ENCODE measurements around the gene GBF1. TPM values are rescaled to one million over a fixed set of nuclear protein-coding genes. Genes with fewer than 3 reads are reported as not detected.

Gene GBF1
- polyA plus RNA-seq, 3 donors, result 4.2 to 17.4 (median 11.9) TPM

GRCh38 chr10:102310361-102311024, 65.2 kb downstream of the GBF1 start:
- Histone ChIP-seq H4K20me1 (ENCODE audit: insufficient read depth, low read length) (peaks cover 95% of the 10 kb centered on the region), H3K9ac (ENCODE audit: insufficient read depth, low read length, poor library complexity, severe bottlenecking) (no peak overlapping the region), H3K79me2 (ENCODE audit: insufficient read depth, low read length) (peaks cover 60% of the 10 kb centered on the region), H3K4me3 (replicated peaks in 1 of 3; ENCODE audit: low read depth in 2 of 3, low read length in 3 of 3) (no peak overlapping the region), H3K9me3 (replicated peaks in 1 of 2; ENCODE audit: control insufficient read depth in 1 of 2, insufficient read depth in 1 of 2, low read length in 2 of 2) (no peaks in the 10 kb centered on the region), H3K4me1 (ENCODE audit: control insufficient read depth in 1 of 2, insufficient read depth in 2 of 2, low read length in 2 of 2) (no peaks in the 10 kb centered on the region), H3K27me3 (ENCODE audit: control insufficient read depth in 2 of 2, insufficient read depth in 2 of 2, low read length in 2 of 2) (no peaks in the 10 kb centered on the region), H3K27ac (ENCODE audit: low read depth in 1 of 2, low read length in 2 of 2) (no peak overlapping the region), H3K36me3 (replicated peaks in 1 of 2; ENCODE audit: control insufficient read depth in 1 of 2, insufficient read depth in 2 of 2, low read length in 2 of 2) (peaks cover 9 to 14% of the 10 kb centered on the region in 2 donors), H2AFZ (ENCODE audit: insufficient read depth, low read depth, low read length, poor library complexity, severe bottlenecking) (no peak overlapping the region), H3K4me2 (replicated peaks; ENCODE audit: extremely low read depth, low read length, poor library complexity, severe bottlenecking) (no peak overlapping the region)
- Mint-ChIP-seq H3K27ac (no peak overlapping the region), H3K36me3 (peaks cover 12 to 23% of the 10 kb centered on the region in 2 donors), H3K27me3 (ENCODE audit: low read depth in 3 of 3) (no peaks in the 10 kb centered on the region), H3K4me1 (peaks cover 4% of the 10 kb centered on the region), H3K4me3 (no peak overlapping the region), H3K9me3 (peaks cover 0 to 2% (median 0%) of the 10 kb centered on the region in 7 donors)
- DNase-seq, result no peak
- WGBS (ENCODE audit: insufficient coverage), result 100% methylated on average over 2 of the region's 4 CpGs
- TF ChIP-seq, protein P1, sequence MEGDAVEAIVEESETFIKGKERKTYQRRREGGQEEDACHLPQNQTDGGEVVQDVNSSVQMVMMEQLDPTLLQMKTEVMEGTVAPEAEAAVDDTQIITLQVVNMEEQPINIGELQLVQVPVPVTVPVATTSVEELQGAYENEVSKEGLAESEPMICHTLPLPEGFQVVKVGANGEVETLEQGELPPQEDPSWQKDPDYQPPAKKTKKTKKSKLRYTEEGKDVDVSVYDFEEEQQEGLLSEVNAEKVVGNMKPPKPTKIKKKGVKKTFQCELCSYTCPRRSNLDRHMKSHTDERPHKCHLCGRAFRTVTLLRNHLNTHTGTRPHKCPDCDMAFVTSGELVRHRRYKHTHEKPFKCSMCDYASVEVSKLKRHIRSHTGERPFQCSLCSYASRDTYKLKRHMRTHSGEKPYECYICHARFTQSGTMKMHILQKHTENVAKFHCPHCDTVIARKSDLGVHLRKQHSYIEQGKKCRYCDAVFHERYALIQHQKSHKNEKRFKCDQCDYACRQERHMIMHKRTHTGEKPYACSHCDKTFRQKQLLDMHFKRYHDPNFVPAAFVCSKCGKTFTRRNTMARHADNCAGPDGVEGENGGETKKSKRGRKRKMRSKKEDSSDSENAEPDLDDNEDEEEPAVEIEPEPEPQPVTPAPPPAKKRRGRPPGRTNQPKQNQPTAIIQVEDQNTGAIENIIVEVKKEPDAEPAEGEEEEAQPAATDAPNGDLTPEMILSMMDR (IDR thresholded peaks at IDR 0.05), result no peak
- intact Hi-C loops (cut with micrococcal nuclease), result no loop called here

DNA sequence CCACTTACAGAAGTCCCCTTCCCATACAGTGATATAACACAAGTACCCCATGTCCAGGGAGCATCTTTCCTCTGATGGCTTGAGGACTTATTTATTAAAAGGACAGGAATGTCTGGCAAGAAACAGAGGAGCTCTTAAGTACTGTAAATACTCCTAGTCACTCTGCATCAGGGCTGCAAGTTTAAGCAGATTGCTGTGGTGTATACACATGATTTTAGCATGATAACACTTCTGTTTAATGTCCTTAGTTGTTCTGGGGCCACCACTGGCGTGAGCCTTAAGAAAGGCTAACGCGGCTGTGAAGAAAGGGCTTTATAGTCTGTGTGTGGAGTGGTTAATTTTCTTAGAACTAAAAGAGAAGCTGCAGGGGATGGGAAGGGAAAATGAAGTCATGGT, 65.7 kb downstream of the GBF1 start:
- Mint-ChIP-seq H3K4me1 (peaks cover 2% of the 10 kb centered on the region), H3K4me3 (no peak overlapping the region), H3K9me3 (peaks cover 0 to 2% (median 0%) of the 10 kb centered on the region in 7 donors), H3K27ac (no peak overlapping the region), H3K36me3 (peaks cover 12 to 22% of the 10 kb centered on the region in 2 donors), H3K27me3 (ENCODE audit: low read depth in 3 of 3) (no peaks in the 10 kb centered on the region)
- intact Hi-C loops (cut with micrococcal nuclease), result no loop called here
- peaks cover 57% of the 10 kb centered on the region for H3K79me2 ChIP-seq (ENCODE audit: insufficient read depth, low read length)
- no peak overlapping the region for H3K4me3 ChIP-seq (replicated peaks in 1 of 3; ENCODE audit: low read depth in 2 of 3, low read length in 3 of 3)
- no peak overlapping the region for H3K9ac ChIP-seq (ENCODE audit: insufficient read depth, low read length, poor library complexity, severe bottlenecking)
- H3K27ac ChIP-seq (ENCODE audit: low read depth in 1 of 2, low read length in 2 of 2), result no peak overlapping the region
- H2AFZ ChIP-seq (ENCODE audit: insufficient read depth, low read depth, low read length, poor library complexity, severe bottlenecking), result no peak overlapping the region
- WGBS (ENCODE audit: insufficient coverage), result 100% methylated on average over 3 of the region's 3 CpGs
- H3K36me3 ChIP-seq (replicated peaks in 1 of 2; ENCODE audit: control insufficient read depth in 1 of 2, insufficient read depth in 2 of 2, low read length in 2 of 2), result peaks cover 11 to 17% of the 10 kb centered on the region in 2 donors
- peaks cover 95% of the 10 kb centered on the region for H4K20me1 ChIP-seq (ENCODE audit: insufficient read depth, low read length)
- H3K27me3 ChIP-seq (ENCODE audit: control insufficient read depth in 2 of 2, insufficient read depth in 2 of 2, low read length in 2 of 2), result no peaks in the 10 kb centered on the region
- TF ChIP-seq, protein P1 (IDR thresholded peaks at IDR 0.05), result no peak
- DNase-seq, result no peak
- no peak overlapping the region for H3K4me2 ChIP-seq (replicated peaks; ENCODE audit: extremely low read depth, low read length, poor library complexity, severe bottlenecking)
- H3K9me3 ChIP-seq (replicated peaks in 1 of 2; ENCODE audit: control insufficient read depth in 1 of 2, insufficient read depth in 1 of 2, low read length in 2 of 2), result no peaks in the 10 kb centered on the region
- no peaks in the 10 kb centered on the region for H3K4me1 ChIP-seq (ENCODE audit: control insufficient read depth in 1 of 2, insufficient read depth in 2 of 2, low read length in 2 of 2)

Measured in CD14-positive monocyte (primary cell).